Measurements from ENCODE around the gene GRM1. TPM values are rescaled to one million over a fixed set of nuclear protein-coding genes. Genes with fewer than 3 reads are reported as not detected.

GRM1 gene
- polyA plus RNA-seq, 2 of the 4 experiments (the other 2 are of a cell fraction) = 0.04 TPM; not detected in 1

DNA sequence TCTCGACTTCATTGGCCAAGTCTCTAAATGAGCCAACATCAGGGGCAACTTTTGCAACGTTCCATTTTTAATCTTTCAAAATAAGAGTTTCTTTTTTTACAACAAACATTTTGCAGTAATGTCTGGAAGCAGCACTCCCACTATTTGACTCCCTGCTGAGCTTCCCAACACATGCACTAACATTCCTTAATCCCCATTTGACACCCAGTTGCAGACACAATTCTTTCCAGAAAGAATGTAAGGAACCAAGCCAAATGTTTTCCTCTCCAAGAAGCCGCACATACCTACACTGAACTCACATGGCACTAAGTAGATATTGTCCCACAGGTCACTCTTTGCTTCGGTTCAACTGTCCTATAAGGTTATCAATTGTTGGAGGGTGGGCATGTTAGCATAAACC lies 165.6 kb downstream of the GRM1 start (continued):
- TF ChIP-seq REST (IDR thresholded peaks at IDR 0.05) (no peak), TFCP2L1 (CRISPR knock-in tag; IDR thresholded peaks at IDR 0.05) (no peak), KDM1A (IDR thresholded peaks at IDR 0.05; ENCODE audit: low read depth) (no peak), BHLHE40 (IDR thresholded peaks at IDR 0.05; ENCODE audit: low read depth, low read length) (no peak), PHF8 (IDR thresholded peaks at IDR 0.05; ENCODE audit: borderline replicate concordance, low read depth) (no peak), HOXB13 (CRISPR knock-in tag; IDR thresholded peaks at IDR 0.05; ENCODE audit: low read depth) (no peak), POLR2A (IDR thresholded peaks at IDR 0.05; ENCODE audit: low read length) (no peak), NR3C1 (IDR thresholded peaks at IDR 0.05) (no peak), HOXA7 (CRISPR knock-in tag; IDR thresholded peaks at IDR 0.05) (no peak), NFE2L2 (conservative IDR thresholded peaks at IDR 0.05; ENCODE audit: low read length) (no peak), FOSB (CRISPR knock-in tag; IDR thresholded peaks at IDR 0.05) (no peak)

DNA sequence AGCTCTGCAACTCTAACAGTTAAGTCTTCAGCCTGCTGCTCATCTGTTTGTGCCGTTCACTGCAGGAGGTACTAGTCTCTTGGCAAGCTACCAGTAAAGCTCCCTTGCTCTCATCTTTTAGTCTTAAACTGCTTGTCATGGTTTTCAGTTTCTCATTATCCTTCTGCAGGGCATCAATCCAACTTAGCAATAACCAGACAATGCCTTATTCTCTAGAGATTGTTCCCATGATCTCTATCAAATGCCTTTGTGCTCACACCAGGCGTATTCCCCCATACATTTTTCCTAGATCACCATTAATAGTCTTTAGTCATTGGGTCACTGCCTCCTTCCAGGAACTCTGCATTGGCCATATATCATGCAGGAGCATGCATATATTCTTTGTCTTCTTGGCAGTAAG lies 171.3 kb downstream of the GRM1 start:
- no peak for DNase-seq (ENCODE audit: low read depth in 1 of 2, low spot score in 1 of 2)
- CTCF ChIA-PET = no interaction called here
- H3K9me3 ChIP-seq = no peaks in the 10 kb centered on the region
- WGBS (ENCODE audit: missing lambda C conversion rate) = 5% methylated on average over 2 of the region's 2 CpGs
- ATAC-seq = no peak
- no peak for FAIRE-seq
- no peak overlapping the region for H3K27ac ChIP-seq
- no peak overlapping the region for H3K4me3 ChIP-seq
- POLR2A ChIA-PET = no interaction called here
- H3K4me2 ChIP-seq = no peak overlapping the region
- no peak for TF ChIP-seq RFX5 (IDR thresholded peaks at IDR 0.05)
- TF ChIP-seq FOSB (CRISPR knock-in tag; IDR thresholded peaks at IDR 0.05) = no peak
- no peak for TF ChIP-seq EHF (CRISPR knock-in tag; IDR thresholded peaks at IDR 0.05)
- TF ChIP-seq RARB (CRISPR knock-in tag; IDR thresholded peaks at IDR 0.05) = no peak
- TF ChIP-seq MAFK (IDR thresholded peaks at IDR 0.05; ENCODE audit: partially characterized antibody) = no peak
- no peak for TF ChIP-seq KDM5A (IDR thresholded peaks at IDR 0.05)
- TF ChIP-seq, protein P1, sequence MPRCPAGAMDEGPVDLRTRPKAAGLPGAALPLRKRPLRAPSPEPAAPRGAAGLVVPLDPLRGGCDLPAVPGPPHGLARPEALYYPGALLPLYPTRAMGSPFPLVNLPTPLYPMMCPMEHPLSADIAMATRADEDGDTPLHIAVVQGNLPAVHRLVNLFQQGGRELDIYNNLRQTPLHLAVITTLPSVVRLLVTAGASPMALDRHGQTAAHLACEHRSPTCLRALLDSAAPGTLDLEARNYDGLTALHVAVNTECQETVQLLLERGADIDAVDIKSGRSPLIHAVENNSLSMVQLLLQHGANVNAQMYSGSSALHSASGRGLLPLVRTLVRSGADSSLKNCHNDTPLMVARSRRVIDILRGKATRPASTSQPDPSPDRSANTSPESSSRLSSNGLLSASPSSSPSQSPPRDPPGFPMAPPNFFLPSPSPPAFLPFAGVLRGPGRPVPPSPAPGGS (IDR thresholded peaks at IDR 0.05) = no peak
- TF ChIP-seq, protein P2, sequence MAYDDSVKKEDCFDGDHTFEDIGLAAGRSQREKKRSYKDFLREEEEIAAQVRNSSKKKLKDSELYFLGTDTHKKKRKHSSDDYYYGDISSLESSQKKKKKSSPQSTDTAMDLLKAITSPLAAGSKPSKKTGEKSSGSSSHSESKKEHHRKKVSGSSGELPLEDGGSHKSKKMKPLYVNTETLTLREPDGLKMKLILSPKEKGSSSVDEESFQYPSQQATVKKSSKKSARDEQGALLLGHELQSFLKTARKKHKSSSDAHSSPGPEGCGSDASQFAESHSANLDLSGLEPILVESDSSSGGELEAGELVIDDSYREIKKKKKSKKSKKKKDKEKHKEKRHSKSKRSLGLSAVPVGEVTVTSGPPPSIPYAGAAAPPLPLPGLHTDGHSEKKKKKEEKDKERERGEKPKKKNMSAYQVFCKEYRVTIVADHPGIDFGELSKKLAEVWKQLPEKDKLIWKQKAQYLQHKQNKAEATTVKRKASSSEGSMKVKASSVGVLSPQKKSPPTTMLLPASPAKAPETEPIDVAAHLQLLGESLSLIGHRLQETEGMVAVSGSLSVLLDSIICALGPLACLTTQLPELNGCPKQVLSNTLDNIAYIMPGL (CRISPR knock-in tag; IDR thresholded peaks at IDR 0.05; ENCODE audit: borderline replicate concordance) = no peak
- no peak for TF ChIP-seq JUN (IDR thresholded peaks at IDR 0.05)
- TF ChIP-seq RNF2 (IDR thresholded peaks at IDR 0.05; ENCODE audit: borderline replicate concordance, low read depth) = no peak
- TF ChIP-seq, protein P3, sequence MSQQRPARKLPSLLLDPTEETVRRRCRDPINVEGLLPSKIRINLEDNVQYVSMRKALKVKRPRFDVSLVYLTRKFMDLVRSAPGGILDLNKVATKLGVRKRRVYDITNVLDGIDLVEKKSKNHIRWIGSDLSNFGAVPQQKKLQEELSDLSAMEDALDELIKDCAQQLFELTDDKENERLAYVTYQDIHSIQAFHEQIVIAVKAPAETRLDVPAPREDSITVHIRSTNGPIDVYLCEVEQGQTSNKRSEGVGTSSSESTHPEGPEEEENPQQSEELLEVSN (IDR thresholded peaks at IDR 0.05; ENCODE audit: borderline replicate concordance, low read depth) = no peak
- TF ChIP-seq MYC (IDR thresholded peaks at IDR 0.05; ENCODE audit: borderline replicate concordance, low read length) = no peak
- TF ChIP-seq HDAC2 (IDR thresholded peaks at IDR 0.05) = no peak
- TF ChIP-seq, protein P4, sequence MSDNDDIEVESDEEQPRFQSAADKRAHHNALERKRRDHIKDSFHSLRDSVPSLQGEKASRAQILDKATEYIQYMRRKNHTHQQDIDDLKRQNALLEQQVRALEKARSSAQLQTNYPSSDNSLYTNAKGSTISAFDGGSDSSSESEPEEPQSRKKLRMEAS (IDR thresholded peaks at IDR 0.05) = no peak
- no peak for TF ChIP-seq EHMT2 (IDR thresholded peaks at IDR 0.05; ENCODE audit: low read depth)
- TF ChIP-seq FOXS1 (CRISPR knock-in tag; IDR thresholded peaks at IDR 0.05) = no peak
- TF ChIP-seq KDM1A (IDR thresholded peaks at IDR 0.05; ENCODE audit: low read depth) = no peak
- TF ChIP-seq, protein P5, sequence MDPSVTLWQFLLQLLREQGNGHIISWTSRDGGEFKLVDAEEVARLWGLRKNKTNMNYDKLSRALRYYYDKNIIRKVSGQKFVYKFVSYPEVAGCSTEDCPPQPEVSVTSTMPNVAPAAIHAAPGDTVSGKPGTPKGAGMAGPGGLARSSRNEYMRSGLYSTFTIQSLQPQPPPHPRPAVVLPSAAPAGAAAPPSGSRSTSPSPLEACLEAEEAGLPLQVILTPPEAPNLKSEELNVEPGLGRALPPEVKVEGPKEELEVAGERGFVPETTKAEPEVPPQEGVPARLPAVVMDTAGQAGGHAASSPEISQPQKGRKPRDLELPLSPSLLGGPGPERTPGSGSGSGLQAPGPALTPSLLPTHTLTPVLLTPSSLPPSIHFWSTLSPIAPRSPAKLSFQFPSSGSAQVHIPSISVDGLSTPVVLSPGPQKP (IDR thresholded peaks at IDR 0.05; ENCODE audit: low read depth, low read length) = no peak
- TF ChIP-seq EP300 (IDR thresholded peaks at IDR 0.05) = no peak
- no peak for TF ChIP-seq REST (IDR thresholded peaks at IDR 0.05)
- no peaks in the 10 kb centered on the region for H3K4me1 ChIP-seq

Measured in A549 (cell line).